ENCODE data around the gene ADARB2.
A peak's percentile ranks its signal among the peaks of the same experiment; 100 is the strongest.

Gene ADARB2

GRCh38 chr10:1294748-1295147 is 442.6 kb downstream of the ADARB2 start:
- no peak for TF ChIP-seq CTCF (conservative IDR thresholded peaks at IDR 0.05; ENCODE audit: low read depth)
- CTCF ChIA-PET: no interaction called here
- no peak overlapping the region for H3K27ac ChIP-seq
- POLR2A ChIA-PET (ENCODE audit: low non-redundant PET): no interaction called here
- no peak for DNase-seq (ENCODE audit: low spot score)

GRCh38 chr10:1293636-1294435 is 443.5 kb downstream of the ADARB2 start:
- ChIA-PET CTCF (no interaction called here), POLR2A (ENCODE audit: low non-redundant PET) (no interaction called here)
- H3K27ac ChIP-seq: no peak overlapping the region
- no peak for TF ChIP-seq CTCF (conservative IDR thresholded peaks at IDR 0.05; ENCODE audit: low read depth)
- no peak for DNase-seq (ENCODE audit: low spot score)

- TF ChIP-seq CTCF (conservative IDR thresholded peaks at IDR 0.05; ENCODE audit: low read depth): no peak
- no peak overlapping the region for H3K27ac ChIP-seq
- ChIA-PET CTCF (no interaction called here), POLR2A (ENCODE audit: low non-redundant PET) (no interaction called here)
- no peak for DNase-seq (ENCODE audit: low spot score)
Observed at GRCh38 chr10:1293157-1293556, 444.2 kb downstream of the ADARB2 start.

GRCh38 chr10:1292611-1293031 is 444.7 kb downstream of the ADARB2 start:
- ChIA-PET CTCF (no interaction called here), POLR2A (ENCODE audit: low non-redundant PET) (no interaction called here)
- no peak overlapping the region for H3K27ac ChIP-seq
- TF ChIP-seq CTCF (conservative IDR thresholded peaks at IDR 0.05; ENCODE audit: low read depth): no peak
- DNase-seq (ENCODE audit: low spot score): no peak

GRCh38 chr10:1291178-1292090 is 445.9 kb downstream of the ADARB2 start:
- ChIA-PET POLR2A (ENCODE audit: low non-redundant PET) (no interaction called here), CTCF (no interaction called here)
- DNase-seq (ENCODE audit: low spot score): no peak
- no peak overlapping the region for H3K27ac ChIP-seq
- TF ChIP-seq CTCF (conservative IDR thresholded peaks at IDR 0.05; ENCODE audit: low read depth): no peak

- DNase-seq (ENCODE audit: low spot score): peak; percentile 81
- no peak for TF ChIP-seq CTCF (conservative IDR thresholded peaks at IDR 0.05; ENCODE audit: low read depth)
- 0 out of 2 replicates have a peak overlapping the region, but pooled peaks have one; percentile 11 for H3K27ac ChIP-seq
- POLR2A ChIA-PET (ENCODE audit: low non-redundant PET): no interaction called here
- CTCF ChIA-PET: interaction anchor here (0.7 kb wide), 1 partner anchor 717 kb away, joined by 3 read pairs; no protein-coding TSS in a partner anchor
Observed at GRCh38 chr10:1290071-1290471, 447.3 kb downstream of the ADARB2 start.
